ENCODE data around the gene DNAH17. TPM values are rescaled to one million over a fixed set of nuclear protein-coding genes. Genes with fewer than 3 reads are reported as not detected.

DNAH17 gene
- total and polyA plus RNA-seq, 2 of the 8 experiments (the other 6 are each of a cell fraction or from before 2014, with no cell fraction given): 0.14 to 0.67 TPM

DNA sequence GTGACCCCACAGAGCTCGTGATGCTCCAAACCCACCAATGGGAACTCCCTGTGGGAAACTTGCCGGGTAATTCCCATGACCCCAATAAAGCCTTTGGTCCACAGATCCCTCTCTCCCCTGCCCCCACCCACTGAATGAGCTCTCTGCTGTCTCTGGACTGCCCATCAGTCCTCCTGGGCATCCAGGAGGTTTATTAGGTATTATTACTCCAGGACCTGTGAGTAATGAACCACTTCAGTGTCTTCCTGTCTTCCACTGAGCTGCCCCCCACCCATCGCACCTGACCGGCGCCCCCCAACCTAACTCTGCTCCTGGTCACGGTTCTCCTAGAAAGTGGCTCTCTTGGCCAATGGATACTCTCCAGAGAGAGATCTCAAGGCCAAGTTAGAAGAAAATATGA is 28.7 kb upstream of the DNAH17 start (continued):
- no peak for TF ChIP-seq GTF2F1 (IDR thresholded peaks at IDR 0.05; ENCODE audit: borderline replicate concordance, low read depth, low read length)
- no peak for TF ChIP-seq BRCA1 (IDR thresholded peaks at IDR 0.05; ENCODE audit: low read depth, low read length)
